B cell (primary cell): ENCODE data around the gene TRIM25.

Experiments
- EZH2 ChIP-seq: IDR thresholded peaks from 2 replicates; pipeline ENCODE4 v1.6.1; 2012; ENCODE audit warnings: borderline replicate concordance, low read depth, mild to moderate bottlenecking, moderate library complexity, low read length; ENCODE audit not compliant: insufficient read depth, poor library complexity, severe bottlenecking
- TF ChIP-seq, protein P1 (sequence below): fragments of 200-600 bp; IDR thresholded peaks from one replicate; pipeline ENCODE4 v1.8.0; 2022; ENCODE audit warnings: antibody characterized with exemption, mild to moderate bottlenecking

DNA sequence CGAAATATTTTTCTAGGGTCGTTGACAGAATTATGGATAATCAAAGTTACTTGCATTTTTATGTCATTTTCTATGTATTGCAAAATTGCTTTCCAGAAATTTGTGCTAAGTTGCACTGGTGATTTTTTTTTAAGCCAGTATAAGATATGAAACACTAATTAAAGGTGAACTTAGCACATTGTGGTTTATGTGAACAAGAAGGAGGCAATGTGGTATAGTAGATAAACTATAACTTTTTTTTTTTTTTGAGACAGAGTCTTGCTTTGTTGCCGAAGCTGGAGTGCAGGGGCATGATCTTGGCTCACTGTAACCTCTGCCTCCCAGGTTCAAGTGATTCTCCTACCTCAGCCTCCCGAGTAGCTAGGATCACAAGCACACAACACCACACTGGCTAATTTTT lies 66.7 kb downstream of the TRIM25 start:
- TF ChIP-seq, protein P1, sequence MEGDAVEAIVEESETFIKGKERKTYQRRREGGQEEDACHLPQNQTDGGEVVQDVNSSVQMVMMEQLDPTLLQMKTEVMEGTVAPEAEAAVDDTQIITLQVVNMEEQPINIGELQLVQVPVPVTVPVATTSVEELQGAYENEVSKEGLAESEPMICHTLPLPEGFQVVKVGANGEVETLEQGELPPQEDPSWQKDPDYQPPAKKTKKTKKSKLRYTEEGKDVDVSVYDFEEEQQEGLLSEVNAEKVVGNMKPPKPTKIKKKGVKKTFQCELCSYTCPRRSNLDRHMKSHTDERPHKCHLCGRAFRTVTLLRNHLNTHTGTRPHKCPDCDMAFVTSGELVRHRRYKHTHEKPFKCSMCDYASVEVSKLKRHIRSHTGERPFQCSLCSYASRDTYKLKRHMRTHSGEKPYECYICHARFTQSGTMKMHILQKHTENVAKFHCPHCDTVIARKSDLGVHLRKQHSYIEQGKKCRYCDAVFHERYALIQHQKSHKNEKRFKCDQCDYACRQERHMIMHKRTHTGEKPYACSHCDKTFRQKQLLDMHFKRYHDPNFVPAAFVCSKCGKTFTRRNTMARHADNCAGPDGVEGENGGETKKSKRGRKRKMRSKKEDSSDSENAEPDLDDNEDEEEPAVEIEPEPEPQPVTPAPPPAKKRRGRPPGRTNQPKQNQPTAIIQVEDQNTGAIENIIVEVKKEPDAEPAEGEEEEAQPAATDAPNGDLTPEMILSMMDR, result no peak
- TF ChIP-seq EZH2, result no peak
